Astrocyte of the spinal cord (primary cell): ENCODE results near the gene JPH3.

Source experiments
- DNase-seq: peaks from one replicate; pipeline ENCODE4 v3.0.0; 2011; ENCODE audit warnings: low read depth, low spot score
- H3K4me3 ChIP-seq: 2 replicates; pipeline ENCODE4 v1.5.1; 2011; ENCODE audit warnings: low read depth, mild to moderate bottlenecking, low read length, moderate library complexity
- in situ Hi-C: cut with HindIII; loops from 2 replicates; pipeline ENCODE4 v1.10.0; 2017; ENCODE audit warnings: low sequenced_read_pairs
- TF ChIP-seq, protein P1 (sequence below): IDR thresholded peaks from 2 replicates; pipeline ENCODE4 v1.5.1; 2012; ENCODE audit warnings: low read depth, mild to moderate bottlenecking, low read length, inconsistent platforms

Gene JPH3

DNA sequence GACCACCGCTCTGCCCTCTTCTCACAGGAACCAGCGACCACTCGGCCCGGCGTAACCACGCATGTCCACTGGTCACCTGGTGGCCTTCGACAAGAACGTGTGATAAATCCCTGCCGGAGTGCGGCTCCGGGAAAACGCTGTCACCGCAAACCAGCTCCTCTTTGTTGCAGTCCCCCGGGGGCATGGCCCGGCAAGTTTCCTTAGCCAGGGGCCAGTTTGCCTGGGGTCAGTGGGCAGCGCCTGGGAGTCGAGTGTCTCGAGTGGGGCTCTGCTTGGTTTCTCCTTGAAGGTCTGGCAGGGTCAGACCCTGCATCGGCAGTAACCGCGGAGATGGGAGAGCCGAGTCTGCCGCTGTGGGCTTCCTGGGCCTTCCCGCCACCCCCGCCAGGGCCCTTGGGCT, 52.5 kb downstream of the JPH3 start:
- TF ChIP-seq, protein P1, sequence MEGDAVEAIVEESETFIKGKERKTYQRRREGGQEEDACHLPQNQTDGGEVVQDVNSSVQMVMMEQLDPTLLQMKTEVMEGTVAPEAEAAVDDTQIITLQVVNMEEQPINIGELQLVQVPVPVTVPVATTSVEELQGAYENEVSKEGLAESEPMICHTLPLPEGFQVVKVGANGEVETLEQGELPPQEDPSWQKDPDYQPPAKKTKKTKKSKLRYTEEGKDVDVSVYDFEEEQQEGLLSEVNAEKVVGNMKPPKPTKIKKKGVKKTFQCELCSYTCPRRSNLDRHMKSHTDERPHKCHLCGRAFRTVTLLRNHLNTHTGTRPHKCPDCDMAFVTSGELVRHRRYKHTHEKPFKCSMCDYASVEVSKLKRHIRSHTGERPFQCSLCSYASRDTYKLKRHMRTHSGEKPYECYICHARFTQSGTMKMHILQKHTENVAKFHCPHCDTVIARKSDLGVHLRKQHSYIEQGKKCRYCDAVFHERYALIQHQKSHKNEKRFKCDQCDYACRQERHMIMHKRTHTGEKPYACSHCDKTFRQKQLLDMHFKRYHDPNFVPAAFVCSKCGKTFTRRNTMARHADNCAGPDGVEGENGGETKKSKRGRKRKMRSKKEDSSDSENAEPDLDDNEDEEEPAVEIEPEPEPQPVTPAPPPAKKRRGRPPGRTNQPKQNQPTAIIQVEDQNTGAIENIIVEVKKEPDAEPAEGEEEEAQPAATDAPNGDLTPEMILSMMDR, result no peak
- DNase-seq, result no peak
- in situ Hi-C loops, result no loop called here
- no peak overlapping the region for H3K4me3 ChIP-seq

- in situ Hi-C loops, result no loop called here
- DNase-seq, result no peak
- no peak overlapping the region for H3K4me3 ChIP-seq
- TF ChIP-seq, protein P1, result no peak
Observed at GRCh38 chr16:87656328-87656727, 54.0 kb downstream of the JPH3 start.

GRCh38 chr16:87657621-87658192, 55.4 kb downstream of the JPH3 start:
- in situ Hi-C loops, result no loop called here
- TF ChIP-seq, protein P1, result no peak
- H3K4me3 ChIP-seq, result no peak overlapping the region
- no peak for DNase-seq

- TF ChIP-seq, protein P1, result no peak
- in situ Hi-C loops, result no loop called here
- no peak overlapping the region for H3K4me3 ChIP-seq
Observed at GRCh38 chr16:87658564-87659225, 56.4 kb downstream of the JPH3 start.

GRCh38 chr16:87661561-87661960, 59.3 kb downstream of the JPH3 start:
- DNase-seq, result peak; percentile 39
- no peak overlapping the region for H3K4me3 ChIP-seq
- in situ Hi-C loops, result no loop called here
- TF ChIP-seq, protein P1, result no peak

More at GRCh38 chr16:87658564-87659225, 56.4 kb downstream of the JPH3 start:
- DNase-seq, result no peak

DNA sequence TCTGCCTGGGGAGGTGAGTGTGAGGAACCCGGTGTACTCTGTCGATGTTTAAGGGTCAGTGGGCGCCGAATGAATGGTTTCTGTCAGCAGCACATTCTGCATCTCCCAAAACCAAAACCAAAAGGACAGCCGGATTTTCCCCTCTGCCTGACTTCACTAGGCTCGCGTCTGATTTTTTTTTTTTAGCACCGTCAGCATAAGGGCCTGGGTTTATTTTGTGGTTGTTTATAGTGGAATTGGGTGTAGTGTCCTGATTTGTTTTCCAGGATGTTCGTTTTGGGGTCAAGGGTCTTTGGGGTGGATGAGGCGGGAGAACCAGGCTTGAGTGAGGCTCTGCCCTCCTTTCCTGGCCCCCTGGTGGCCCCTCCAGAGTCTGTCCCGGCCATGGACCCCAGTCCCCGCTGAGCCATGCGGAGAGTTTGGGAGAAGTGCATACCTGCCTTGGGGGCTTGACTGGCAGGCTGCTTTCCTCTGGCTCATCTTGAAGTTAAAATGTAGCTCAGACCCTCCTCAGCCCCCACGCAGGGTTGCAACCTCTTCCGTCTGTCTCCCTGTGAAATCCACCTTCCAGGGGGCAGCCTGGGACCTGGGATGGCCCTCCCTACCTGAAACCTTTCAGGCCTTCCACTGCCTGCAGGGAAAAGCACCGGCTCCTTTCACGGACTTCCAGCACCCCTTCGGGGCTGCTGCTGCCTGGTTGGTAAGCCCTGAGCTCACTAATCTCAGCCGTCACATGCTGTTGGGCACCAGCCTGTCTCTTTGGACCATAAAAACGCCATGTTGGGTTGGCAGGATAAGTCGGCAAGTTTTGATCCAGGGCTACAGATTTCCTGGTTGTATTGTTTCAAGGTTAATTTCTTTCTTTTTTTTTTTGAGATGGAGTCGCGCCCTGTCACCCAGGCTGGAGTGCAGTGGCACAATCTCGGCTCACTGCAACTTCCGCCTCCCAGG, 60.2 kb downstream of the JPH3 start:
- no peak for DNase-seq
- H3K4me3 ChIP-seq, result no peak overlapping the region
- in situ Hi-C loops, result no loop called here
- TF ChIP-seq, protein P1, result no peak
